Uterus (tissue), 4 donors: ENCODE measurements around the gene AHDC1. TPM values are rescaled to one million over a fixed set of nuclear protein-coding genes. Genes with fewer than 3 reads are reported as not detected.

Source experiments
- DNase-seq, 2 donors: peaks; one replicate each; pipeline ENCODE4 v3.0.0-alpha.2; 2019 to 2020
- H3K27ac ChIP-seq, 2 donors: fragments of 200-600 bp; sonication (generic); 1 replicate in 1 of 2; 2 replicates in 1 of 2; pipeline ENCODE4 v1.5.1; 2016 to 2018
- H3K27me3 ChIP-seq, 2 donors: fragments of 200-600 bp; sonication (generic); one replicate each; pipeline ENCODE4 v1.5.1; 2018 to 2019; ENCODE audit warnings: control low read depth in 1 of 2
- H3K36me3 ChIP-seq, 2 donors: fragments of 200-600 bp; sonication (generic); one replicate each; pipeline ENCODE4 v1.5.1; 2019; ENCODE audit warnings: control low read depth in 1 of 2
- H3K4me1 ChIP-seq, 2 donors: fragments of 200-600 bp; sonication (generic); one replicate each; pipeline ENCODE4 v1.5.1; 2018 to 2019; ENCODE audit warnings: control low read depth in 1 of 2
- H3K4me3 ChIP-seq, 2 donors: fragments of 200-600 bp; sonication (generic); 1 replicate in 1 of 2; 2 replicates in 1 of 2; pipeline ENCODE4 v1.5.1; 2018 to 2019; ENCODE audit warnings: mild to moderate bottlenecking in 1 of 2
- H3K9me3 ChIP-seq, 2 donors: fragments of 200-600 bp; sonication (generic); one replicate each; pipeline ENCODE4 v1.5.1; 2019; ENCODE audit warnings: control low read depth in 1 of 2
- POLR2A ChIP-seq, 2 donors: fragments of 450-650 bp; IDR thresholded peaks; one replicate each; pipeline ENCODE4 v1.6.1; 2016; ENCODE audit warnings: antibody characterized with exemption in 2 of 2, mild to moderate bottlenecking in 1 of 2, moderate library complexity in 1 of 2
- intact Hi-C: fragments of 100-400 bp; cut with DNase I; formaldehyde crosslinking; loops from one replicate; pipeline ENCODE4 v1.15.1; 2023; ENCODE audit warnings: low total_unique reads
- total RNA-seq, 4 donors: library from RNA; depleted of rRNA in 3 of 4; stranded (reverse); fragments of >200 nt in 3 of 4; gene quantifications; one replicate each; pipeline versions ENCODE4 v1.1.0 to v1.2.4, GENCODE V29; 2014 to 2023
- TF ChIP-seq, protein P1 (sequence below), 4 experiments: fragments of 200-600 bp in 2 of 4; fragments of 450-650 bp in 2 of 4; sonication (generic) in 2 of 4; IDR thresholded peaks; one replicate each; pipeline ENCODE4 v1.5.1; 2016 to 2019; ENCODE audit warnings: antibody characterized with exemption in 4 of 4, mild to moderate bottlenecking in 2 of 4, moderate library complexity in 1 of 4
- donor health status: DM: yes; HTN: yes; CAD: no.

Gene AHDC1
- total RNA-seq, 4 donors from 2014 or later, result 11.2 to 179 (median 50.7) TPM

DNA sequence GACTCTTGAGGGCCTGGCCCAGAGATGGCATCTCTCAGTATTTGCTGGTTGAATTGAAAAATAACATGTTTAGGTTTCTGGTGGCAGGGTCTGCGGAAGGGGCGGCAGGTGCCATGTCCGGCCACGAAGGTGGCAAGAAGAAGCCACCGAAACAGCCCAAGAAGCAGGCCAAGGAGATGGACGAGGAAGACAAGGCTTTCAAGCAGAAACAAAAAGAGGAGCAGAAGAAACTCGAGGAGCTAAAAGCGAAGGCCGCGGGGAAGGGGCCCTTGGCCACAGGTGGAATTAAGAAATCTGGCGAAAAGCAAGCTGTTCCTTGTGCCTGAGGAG is 45.3 kb upstream of the AHDC1 start:
- Histone ChIP-seq H3K9me3 (no peaks in the 10 kb centered on the region), H3K4me3 (no peak overlapping the region), H3K27me3 (no peaks in the 10 kb centered on the region), H3K36me3 (no peaks in the 10 kb centered on the region), H3K4me1 (no peaks in the 10 kb centered on the region), H3K27ac (no peak overlapping the region)
- no peak for DNase-seq
- intact Hi-C loops, result no loop called here
- TF ChIP-seq, protein P1, sequence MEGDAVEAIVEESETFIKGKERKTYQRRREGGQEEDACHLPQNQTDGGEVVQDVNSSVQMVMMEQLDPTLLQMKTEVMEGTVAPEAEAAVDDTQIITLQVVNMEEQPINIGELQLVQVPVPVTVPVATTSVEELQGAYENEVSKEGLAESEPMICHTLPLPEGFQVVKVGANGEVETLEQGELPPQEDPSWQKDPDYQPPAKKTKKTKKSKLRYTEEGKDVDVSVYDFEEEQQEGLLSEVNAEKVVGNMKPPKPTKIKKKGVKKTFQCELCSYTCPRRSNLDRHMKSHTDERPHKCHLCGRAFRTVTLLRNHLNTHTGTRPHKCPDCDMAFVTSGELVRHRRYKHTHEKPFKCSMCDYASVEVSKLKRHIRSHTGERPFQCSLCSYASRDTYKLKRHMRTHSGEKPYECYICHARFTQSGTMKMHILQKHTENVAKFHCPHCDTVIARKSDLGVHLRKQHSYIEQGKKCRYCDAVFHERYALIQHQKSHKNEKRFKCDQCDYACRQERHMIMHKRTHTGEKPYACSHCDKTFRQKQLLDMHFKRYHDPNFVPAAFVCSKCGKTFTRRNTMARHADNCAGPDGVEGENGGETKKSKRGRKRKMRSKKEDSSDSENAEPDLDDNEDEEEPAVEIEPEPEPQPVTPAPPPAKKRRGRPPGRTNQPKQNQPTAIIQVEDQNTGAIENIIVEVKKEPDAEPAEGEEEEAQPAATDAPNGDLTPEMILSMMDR (IDR thresholded peaks at IDR 0.05), result no peak
- TF ChIP-seq POLR2A (IDR thresholded peaks at IDR 0.05), result no peak

DNA sequence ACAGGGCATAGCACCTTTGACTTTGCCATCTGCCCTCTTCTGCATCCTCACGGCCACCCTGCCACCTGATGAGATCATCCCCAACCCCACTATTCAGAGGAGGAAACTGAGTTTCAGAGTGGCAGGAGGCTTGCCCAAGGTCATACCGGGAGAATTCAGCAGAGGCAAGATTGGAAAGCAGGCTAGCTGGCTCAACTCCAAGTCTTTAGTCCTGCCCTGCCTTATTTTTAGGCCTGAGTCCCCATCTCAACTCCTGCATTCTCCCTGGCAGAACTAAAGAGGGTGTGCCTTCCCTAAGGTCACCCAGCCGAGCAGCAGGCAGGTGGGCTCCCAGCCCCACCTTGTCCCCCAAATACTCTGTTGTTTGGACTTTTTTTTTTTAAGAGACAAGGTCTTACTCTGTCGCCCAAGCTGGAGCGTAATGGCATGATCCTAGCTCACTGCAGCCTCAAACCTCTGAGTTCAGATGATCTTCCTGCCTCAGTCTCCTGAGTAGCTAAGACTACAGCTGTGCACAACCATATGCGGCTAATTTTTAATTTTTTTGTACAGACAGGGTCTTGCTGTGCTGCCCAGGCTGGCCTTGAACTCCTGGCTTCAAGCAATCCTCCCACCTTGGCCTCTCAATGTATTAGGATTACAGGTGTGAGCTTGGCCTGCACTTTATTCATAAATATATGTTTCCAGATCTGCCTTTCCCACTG is 44.8 kb upstream of the AHDC1 start:
- H3K4me3 ChIP-seq, result no peak overlapping the region
- H3K9me3 ChIP-seq, result no peaks in the 10 kb centered on the region
- TF ChIP-seq, protein P1 (IDR thresholded peaks at IDR 0.05), result no peak
- no peak for TF ChIP-seq POLR2A (IDR thresholded peaks at IDR 0.05)
- H3K36me3 ChIP-seq, result no peaks in the 10 kb centered on the region
- no peaks in the 10 kb centered on the region for H3K27me3 ChIP-seq
- intact Hi-C loops, result no loop called here
- no peaks in the 10 kb centered on the region for H3K4me1 ChIP-seq
- no peak for DNase-seq
- no peak overlapping the region for H3K27ac ChIP-seq

DNA sequence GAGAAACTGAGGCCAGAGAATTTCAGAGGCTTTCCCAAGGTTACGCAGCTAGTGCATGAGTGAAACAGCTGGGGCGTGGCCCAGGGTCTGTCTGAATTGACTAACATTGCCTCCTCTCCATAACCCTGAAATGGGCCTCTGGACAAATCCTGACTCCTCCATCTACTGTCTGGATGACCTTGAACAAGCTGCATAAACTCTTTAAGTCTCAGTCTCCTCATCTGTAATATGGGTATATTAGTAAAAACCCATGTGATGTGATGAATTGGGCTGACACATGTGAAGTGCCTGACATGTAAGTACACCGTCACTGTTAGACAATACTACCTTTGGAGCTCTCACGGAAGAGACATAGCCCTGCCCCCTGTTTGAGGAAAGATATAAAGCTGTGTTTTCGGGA is 43.4 kb upstream of the AHDC1 start:
- DNase-seq, result no peak
- Histone ChIP-seq H3K27me3 (no peaks in the 10 kb centered on the region), H3K9me3 (no peaks in the 10 kb centered on the region), H3K4me3 (no peak overlapping the region), H3K36me3 (no peaks in the 10 kb centered on the region), H3K27ac (no peak overlapping the region), H3K4me1 (no peaks in the 10 kb centered on the region)
- intact Hi-C loops, result no loop called here
- TF ChIP-seq POLR2A (IDR thresholded peaks at IDR 0.05), result no peak
- TF ChIP-seq, protein P1 (IDR thresholded peaks at IDR 0.05), result no peak

GRCh38 chr1:27646676-27647075 is 42.7 kb upstream of the AHDC1 start:
- TF ChIP-seq, protein P1 (IDR thresholded peaks at IDR 0.05), result no peak
- no peak for TF ChIP-seq POLR2A (IDR thresholded peaks at IDR 0.05)
- no peaks in the 10 kb centered on the region for H3K9me3 ChIP-seq
- no peak overlapping the region for H3K4me3 ChIP-seq
- no peak for DNase-seq
- H3K27me3 ChIP-seq, result no peaks in the 10 kb centered on the region
- H3K36me3 ChIP-seq, result no peaks in the 10 kb centered on the region
- intact Hi-C loops, result no loop called here
- H3K27ac ChIP-seq, result no peak overlapping the region
- no peaks in the 10 kb centered on the region for H3K4me1 ChIP-seq

DNA sequence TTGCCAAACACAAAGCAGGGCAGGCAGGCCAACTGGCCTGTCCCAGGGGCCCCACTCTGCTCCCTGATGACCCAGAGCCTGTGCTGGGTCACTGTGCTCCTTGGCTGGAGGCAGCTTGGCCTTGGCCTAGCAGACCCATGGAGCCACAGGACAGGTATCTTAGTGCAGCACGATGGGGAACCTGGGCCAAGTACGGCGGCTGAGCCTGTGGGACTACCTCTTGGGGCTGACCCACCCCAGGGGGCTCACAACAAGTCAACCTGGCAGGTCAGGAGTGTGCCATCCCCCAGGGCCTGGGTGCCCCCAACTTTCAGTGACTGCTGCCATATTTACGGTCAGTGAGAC is 41.1 kb upstream of the AHDC1 start:
- H3K27ac ChIP-seq, result no peak overlapping the region
- no peaks in the 10 kb centered on the region for H3K36me3 ChIP-seq
- H3K9me3 ChIP-seq, result no peaks in the 10 kb centered on the region
- no peak overlapping the region for H3K4me3 ChIP-seq
- intact Hi-C loops, result no loop called here
- H3K4me1 ChIP-seq, result no peaks in the 10 kb centered on the region
- TF ChIP-seq, protein P1 (IDR thresholded peaks at IDR 0.05), result no peak
- no peak for DNase-seq
- H3K27me3 ChIP-seq, result no peaks in the 10 kb centered on the region
